Measurements from ENCODE around the gene USPL1.
A peak's percentile ranks its signal among the peaks of the same experiment; 100 is the strongest.
"Not testable (repeated sequence)": the region's sequence is repeated elsewhere in the genome, so short reads cannot be mapped to it uniquely, and the experiment has no call there.

USPL1 gene

GRCh38 chr13:30587231-30587630 lies 30.5 kb upstream of the USPL1 start:
- H3K4me1 ChIP-seq (ENCODE audit: control insufficient read depth, insufficient read depth, low read length, unreplicated experiment): peaks cover 15% of the 10 kb centered on the region
- H3K36me3 ChIP-seq (ENCODE audit: insufficient read depth, low read length): no peaks in the 10 kb centered on the region

GRCh38 chr13:30587739-30588138 lies 30.0 kb upstream of the USPL1 start:
- Histone ChIP-seq H2AFZ (ENCODE audit: low read length, unreplicated experiment) (no peak overlapping the region), H3K4me1 (ENCODE audit: control insufficient read depth, insufficient read depth, low read length, unreplicated experiment) (peaks cover 15% of the 10 kb centered on the region), H3K4me3 (ENCODE audit: low read depth, low read length) (no peak overlapping the region), H3K27me3 (ENCODE audit: insufficient read depth, low read length) (no peaks in the 10 kb centered on the region), H3K36me3 (ENCODE audit: insufficient read depth, low read length) (no peaks in the 10 kb centered on the region), H3K27ac (ENCODE audit: low read depth, low read length) (no peak overlapping the region), H3K79me2 (ENCODE audit: control insufficient read depth, insufficient read depth, low read length, unreplicated experiment) (no peaks in the 10 kb centered on the region)

More at GRCh38 chr13:30587231-30587630, 30.5 kb upstream of the USPL1 start:
- Histone ChIP-seq H2AFZ (ENCODE audit: low read length, unreplicated experiment) (no peak overlapping the region), H3K27me3 (ENCODE audit: insufficient read depth, low read length) (no peaks in the 10 kb centered on the region), H3K79me2 (ENCODE audit: control insufficient read depth, insufficient read depth, low read length, unreplicated experiment) (no peaks in the 10 kb centered on the region), H3K4me3 (ENCODE audit: low read depth, low read length) (no peak overlapping the region), H3K27ac (ENCODE audit: low read depth, low read length) (no peak overlapping the region)

- no peaks in the 10 kb centered on the region for H3K4me1 ChIP-seq (ENCODE audit: control insufficient read depth, insufficient read depth, low read length, unreplicated experiment)
- H2AFZ ChIP-seq (ENCODE audit: low read length, unreplicated experiment): no peak overlapping the region
- no peaks in the 10 kb centered on the region for H3K79me2 ChIP-seq (ENCODE audit: control insufficient read depth, insufficient read depth, low read length, unreplicated experiment)
- no peaks in the 10 kb centered on the region for H3K27me3 ChIP-seq (ENCODE audit: insufficient read depth, low read length)
- H3K4me3 ChIP-seq (ENCODE audit: low read depth, low read length): no peak overlapping the region
- no peak overlapping the region for H3K27ac ChIP-seq (ENCODE audit: low read depth, low read length)
- no peaks in the 10 kb centered on the region for H3K36me3 ChIP-seq (ENCODE audit: insufficient read depth, low read length)
Observed at GRCh38 chr13:30593001-30593400, 24.7 kb upstream of the USPL1 start.

- H3K79me2 ChIP-seq (ENCODE audit: control insufficient read depth, insufficient read depth, low read length, unreplicated experiment): peaks cover 3% of the 10 kb centered on the region
- no peak overlapping the region for H2AFZ ChIP-seq (ENCODE audit: low read length, unreplicated experiment)
- H3K27ac ChIP-seq (ENCODE audit: low read depth, low read length): no peak overlapping the region
- H3K27me3 ChIP-seq (ENCODE audit: insufficient read depth, low read length): no peaks in the 10 kb centered on the region
- H3K4me3 ChIP-seq (ENCODE audit: low read depth, low read length): no peak overlapping the region
- no peaks in the 10 kb centered on the region for H3K36me3 ChIP-seq (ENCODE audit: insufficient read depth, low read length)
- no peaks in the 10 kb centered on the region for H3K4me1 ChIP-seq (ENCODE audit: control insufficient read depth, insufficient read depth, low read length, unreplicated experiment)
Observed at GRCh38 chr13:30600496-30600895, 17.2 kb upstream of the USPL1 start.

- no peak overlapping the region for H2AFZ ChIP-seq (ENCODE audit: low read length, unreplicated experiment)
- H3K4me3 ChIP-seq (ENCODE audit: low read depth, low read length): no peak overlapping the region
- no peaks in the 10 kb centered on the region for H3K27me3 ChIP-seq (ENCODE audit: insufficient read depth, low read length)
- H3K36me3 ChIP-seq (ENCODE audit: insufficient read depth, low read length): no peaks in the 10 kb centered on the region
- no peak overlapping the region for H3K27ac ChIP-seq (ENCODE audit: low read depth, low read length)
- H3K4me1 ChIP-seq (ENCODE audit: control insufficient read depth, insufficient read depth, low read length, unreplicated experiment): no peaks in the 10 kb centered on the region
- H3K79me2 ChIP-seq (ENCODE audit: control insufficient read depth, insufficient read depth, low read length, unreplicated experiment): peaks cover 3% of the 10 kb centered on the region
Observed at GRCh38 chr13:30601836-30602235, 15.9 kb upstream of the USPL1 start.

GRCh38 chr13:30605052-30605451 lies 12.7 kb upstream of the USPL1 start:
- H3K4me3 ChIP-seq (ENCODE audit: low read depth, low read length): no peak overlapping the region

GRCh38 chr13:30607186-30607585 lies 10.5 kb upstream of the USPL1 start:
- H3K27ac ChIP-seq (ENCODE audit: low read depth, low read length); H3K36me3 ChIP-seq (ENCODE audit: insufficient read depth, low read length); H3K79me2 ChIP-seq (ENCODE audit: control insufficient read depth, insufficient read depth, low read length, unreplicated experiment); H3K4me3 ChIP-seq (ENCODE audit: low read depth, low read length); H3K27me3 ChIP-seq (ENCODE audit: insufficient read depth, low read length); H2AFZ ChIP-seq (ENCODE audit: low read length, unreplicated experiment): not testable (repeated sequence)
- H3K4me1 ChIP-seq (ENCODE audit: control insufficient read depth, insufficient read depth, low read length, unreplicated experiment): peaks cover 11% of the 10 kb centered on the region

More at GRCh38 chr13:30605052-30605451, 12.7 kb upstream of the USPL1 start:
- H3K79me2 ChIP-seq (ENCODE audit: control insufficient read depth, insufficient read depth, low read length, unreplicated experiment): no peaks in the 10 kb centered on the region
- no peak overlapping the region for H2AFZ ChIP-seq (ENCODE audit: low read length, unreplicated experiment)
- no peak overlapping the region for H3K27ac ChIP-seq (ENCODE audit: low read depth, low read length)
- no peaks in the 10 kb centered on the region for H3K36me3 ChIP-seq (ENCODE audit: insufficient read depth, low read length)
- no peaks in the 10 kb centered on the region for H3K27me3 ChIP-seq (ENCODE audit: insufficient read depth, low read length)
- H3K4me1 ChIP-seq (ENCODE audit: control insufficient read depth, insufficient read depth, low read length, unreplicated experiment): peaks cover 11% of the 10 kb centered on the region

- no peak overlapping the region for H2AFZ ChIP-seq (ENCODE audit: low read length, unreplicated experiment)
- H3K4me3 ChIP-seq (ENCODE audit: low read depth, low read length): no peak overlapping the region
- no peak overlapping the region for H3K27ac ChIP-seq (ENCODE audit: low read depth, low read length)
- peaks cover 11% of the 10 kb centered on the region for H3K4me1 ChIP-seq (ENCODE audit: control insufficient read depth, insufficient read depth, low read length, unreplicated experiment)
- no peaks in the 10 kb centered on the region for H3K36me3 ChIP-seq (ENCODE audit: insufficient read depth, low read length)
- H3K27me3 ChIP-seq (ENCODE audit: insufficient read depth, low read length): no peaks in the 10 kb centered on the region
- H3K79me2 ChIP-seq (ENCODE audit: control insufficient read depth, insufficient read depth, low read length, unreplicated experiment): peaks cover 9% of the 10 kb centered on the region
Observed at GRCh38 chr13:30607908-30608307, 9.8 kb upstream of the USPL1 start.

- Histone ChIP-seq H3K4me1 (ENCODE audit: control insufficient read depth, insufficient read depth, low read length, unreplicated experiment) (peaks cover 11% of the 10 kb centered on the region), H3K4me3 (ENCODE audit: low read depth, low read length) (no peak overlapping the region), H3K27ac (ENCODE audit: low read depth, low read length) (no peak overlapping the region), H3K36me3 (ENCODE audit: insufficient read depth, low read length) (no peaks in the 10 kb centered on the region), H3K79me2 (ENCODE audit: control insufficient read depth, insufficient read depth, low read length, unreplicated experiment) (peaks cover 13% of the 10 kb centered on the region), H3K27me3 (ENCODE audit: insufficient read depth, low read length) (no peaks in the 10 kb centered on the region), H2AFZ (ENCODE audit: low read length, unreplicated experiment) (peak overlapping the region; percentile 0)
Observed at GRCh38 chr13:30608364-30608763, 9.4 kb upstream of the USPL1 start.

- Histone ChIP-seq H3K4me3 (ENCODE audit: low read depth, low read length) (no peak overlapping the region), H3K4me1 (ENCODE audit: control insufficient read depth, insufficient read depth, low read length, unreplicated experiment) (peaks cover 11% of the 10 kb centered on the region), H2AFZ (ENCODE audit: low read length, unreplicated experiment) (no peak overlapping the region), H3K79me2 (ENCODE audit: control insufficient read depth, insufficient read depth, low read length, unreplicated experiment) (peaks cover 32% of the 10 kb centered on the region), H3K27ac (ENCODE audit: low read depth, low read length) (no peak overlapping the region), H3K36me3 (ENCODE audit: insufficient read depth, low read length) (no peaks in the 10 kb centered on the region), H3K27me3 (ENCODE audit: insufficient read depth, low read length) (no peaks in the 10 kb centered on the region)
Observed at GRCh38 chr13:30610311-30610710, 7.4 kb upstream of the USPL1 start.

GRCh38 chr13:30615481-30615865 lies 2.2 kb upstream of the USPL1 start:
- Histone ChIP-seq H2AFZ (ENCODE audit: low read length, unreplicated experiment) (no peak overlapping the region), H3K4me3 (ENCODE audit: low read depth, low read length) (peak overlapping the region; percentile 90), H3K27me3 (ENCODE audit: insufficient read depth, low read length) (no peaks in the 10 kb centered on the region), H3K27ac (ENCODE audit: low read depth, low read length) (peak overlapping the region; percentile 97), H3K36me3 (ENCODE audit: insufficient read depth, low read length) (no peaks in the 10 kb centered on the region), H3K79me2 (ENCODE audit: control insufficient read depth, insufficient read depth, low read length, unreplicated experiment) (peaks cover 72% of the 10 kb centered on the region), H3K4me1 (ENCODE audit: control insufficient read depth, insufficient read depth, low read length, unreplicated experiment) (peaks cover 9% of the 10 kb centered on the region)

Measured in ACC112 (cell line).